Nephron progenitor cell (in vitro differentiated cells): Measurements from ENCODE around the gene HINT2.
A peak's percentile ranks its signal among the peaks of the same experiment; 100 is the strongest.

Experiments used
- DNase-seq: peaks from one replicate; pipeline ENCODE4 v3.0.0; 2021
- H3K27ac Mint-ChIP-seq: 2 replicates; pipeline ENCODE4 v1.8.0; 2021; ENCODE audit warnings: mild to moderate bottlenecking, moderate library complexity, mixed read lengths
- H3K27me3 Mint-ChIP-seq: 2 replicates; pipeline ENCODE4 v1.8.0; 2021; ENCODE audit warnings: mild to moderate bottlenecking, low read depth, mixed read lengths; ENCODE audit not compliant: poor library complexity
- H3K36me3 Mint-ChIP-seq: 2 replicates; pipeline ENCODE4 v1.8.0; 2021; ENCODE audit warnings: low read depth, mixed read lengths
- H3K4me1 Mint-ChIP-seq: 2 replicates; pipeline ENCODE4 v1.8.0; 2021; ENCODE audit warnings: mixed read lengths
- H3K4me3 Mint-ChIP-seq: 2 replicates; pipeline ENCODE4 v1.8.0; 2021; ENCODE audit warnings: mild to moderate bottlenecking, moderate library complexity, mixed read lengths
- H3K9me3 Mint-ChIP-seq: 2 replicates; pipeline ENCODE4 v1.8.0; 2021; ENCODE audit warnings: mild to moderate bottlenecking, moderate library complexity, mixed read lengths
- TF ChIP-seq, protein P1 (sequence below): fragments of 200-600 bp; sonication (generic); IDR thresholded peaks from 2 replicates; pipeline ENCODE4 v1.5.0; 2021; ENCODE audit warnings: antibody characterized with exemption

The HINT2 gene

GRCh38 chr9:35829084-35829763, 14.4 kb upstream of the HINT2 start, which contains the start of gene TMEM8B:
Gene TMEM8B, plus strand, starts transcription at chr9:35829228. Its CDS starts 220 bp downstream, at chr9:35829448.
- DNase-seq, result peak; percentile 98
- Mint-ChIP-seq H3K4me1 (peaks cover 76% of the 10 kb centered on the region), H3K36me3 (no peaks in the 10 kb centered on the region), H3K27ac (peak within 1 kb of the TSS; percentile 94), H3K9me3 (no peaks in the 10 kb centered on the region), H3K27me3 (peaks cover 16% of the 10 kb centered on the region), H3K4me3 (peak within 1 kb of the TSS; percentile 90)
- TF ChIP-seq, protein P1, sequence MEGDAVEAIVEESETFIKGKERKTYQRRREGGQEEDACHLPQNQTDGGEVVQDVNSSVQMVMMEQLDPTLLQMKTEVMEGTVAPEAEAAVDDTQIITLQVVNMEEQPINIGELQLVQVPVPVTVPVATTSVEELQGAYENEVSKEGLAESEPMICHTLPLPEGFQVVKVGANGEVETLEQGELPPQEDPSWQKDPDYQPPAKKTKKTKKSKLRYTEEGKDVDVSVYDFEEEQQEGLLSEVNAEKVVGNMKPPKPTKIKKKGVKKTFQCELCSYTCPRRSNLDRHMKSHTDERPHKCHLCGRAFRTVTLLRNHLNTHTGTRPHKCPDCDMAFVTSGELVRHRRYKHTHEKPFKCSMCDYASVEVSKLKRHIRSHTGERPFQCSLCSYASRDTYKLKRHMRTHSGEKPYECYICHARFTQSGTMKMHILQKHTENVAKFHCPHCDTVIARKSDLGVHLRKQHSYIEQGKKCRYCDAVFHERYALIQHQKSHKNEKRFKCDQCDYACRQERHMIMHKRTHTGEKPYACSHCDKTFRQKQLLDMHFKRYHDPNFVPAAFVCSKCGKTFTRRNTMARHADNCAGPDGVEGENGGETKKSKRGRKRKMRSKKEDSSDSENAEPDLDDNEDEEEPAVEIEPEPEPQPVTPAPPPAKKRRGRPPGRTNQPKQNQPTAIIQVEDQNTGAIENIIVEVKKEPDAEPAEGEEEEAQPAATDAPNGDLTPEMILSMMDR, result no peak

DNA sequence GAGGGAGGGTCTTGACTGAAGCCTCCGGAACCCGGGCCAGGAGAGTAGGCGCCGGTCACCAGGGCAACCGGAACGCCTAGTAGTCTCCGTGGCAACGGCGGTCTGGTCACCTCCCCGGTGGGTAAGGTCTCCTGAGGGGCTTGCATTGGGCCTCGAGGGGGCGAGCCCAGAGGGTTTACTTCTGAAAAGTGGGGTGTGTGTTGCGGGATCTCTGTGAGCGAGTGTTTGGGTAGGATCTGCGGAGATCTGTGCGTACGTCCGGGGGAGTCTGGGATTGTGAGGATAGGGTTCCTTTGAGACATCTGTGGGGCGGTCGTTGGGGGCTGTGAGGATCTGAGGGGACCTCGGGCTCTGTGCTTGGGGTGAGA, 13.9 kb upstream of the HINT2 start, which contains the start of gene FAM221B:
Gene FAM221B, minus strand, starts transcription at position 17 of the 368 bp plus-strand sequence. CDS start 2,571 bp downstream, outside the sequence.
- no peaks in the 10 kb centered on the region for H3K9me3 Mint-ChIP-seq
- TF ChIP-seq, protein P1, result no peak
- H3K4me1 Mint-ChIP-seq, result peaks cover 71% of the 10 kb centered on the region
- H3K36me3 Mint-ChIP-seq, result no peaks in the 10 kb centered on the region
- H3K27me3 Mint-ChIP-seq, result peaks cover 15% of the 10 kb centered on the region
- H3K4me3 Mint-ChIP-seq, result peak within 1 kb of the TSS; percentile 90
- H3K27ac Mint-ChIP-seq, result peak within 1 kb of the TSS; percentile 94
- peak; percentile 75 for DNase-seq

DNA sequence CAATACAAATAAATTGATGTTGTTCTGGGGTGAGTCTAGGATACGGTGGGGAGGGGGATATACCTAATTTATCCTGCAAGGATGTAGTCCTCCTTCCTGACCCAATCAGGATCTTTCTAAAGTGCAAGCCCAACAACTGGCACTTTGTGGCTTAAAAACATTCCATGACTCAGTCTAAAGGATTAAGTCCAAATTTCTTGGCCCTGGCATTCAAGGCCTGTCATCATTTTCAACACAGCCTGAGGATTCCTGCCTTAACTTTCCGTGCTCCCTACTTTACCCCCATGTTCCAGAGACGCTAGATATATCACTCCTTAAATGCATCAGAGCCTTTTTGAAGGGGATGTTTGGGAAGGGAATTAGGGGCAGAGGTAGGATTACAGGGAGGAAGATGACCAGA, 12.6 kb upstream of the HINT2 start:
- TF ChIP-seq, protein P1, result no peak
- Mint-ChIP-seq H3K4me3 (peak overlapping the region; percentile 88), H3K27me3 (peaks cover 11% of the 10 kb centered on the region), H3K4me1 (peaks cover 68% of the 10 kb centered on the region), H3K27ac (no peak overlapping the region), H3K36me3 (no peaks in the 10 kb centered on the region), H3K9me3 (no peaks in the 10 kb centered on the region)
- no peak for DNase-seq

DNA sequence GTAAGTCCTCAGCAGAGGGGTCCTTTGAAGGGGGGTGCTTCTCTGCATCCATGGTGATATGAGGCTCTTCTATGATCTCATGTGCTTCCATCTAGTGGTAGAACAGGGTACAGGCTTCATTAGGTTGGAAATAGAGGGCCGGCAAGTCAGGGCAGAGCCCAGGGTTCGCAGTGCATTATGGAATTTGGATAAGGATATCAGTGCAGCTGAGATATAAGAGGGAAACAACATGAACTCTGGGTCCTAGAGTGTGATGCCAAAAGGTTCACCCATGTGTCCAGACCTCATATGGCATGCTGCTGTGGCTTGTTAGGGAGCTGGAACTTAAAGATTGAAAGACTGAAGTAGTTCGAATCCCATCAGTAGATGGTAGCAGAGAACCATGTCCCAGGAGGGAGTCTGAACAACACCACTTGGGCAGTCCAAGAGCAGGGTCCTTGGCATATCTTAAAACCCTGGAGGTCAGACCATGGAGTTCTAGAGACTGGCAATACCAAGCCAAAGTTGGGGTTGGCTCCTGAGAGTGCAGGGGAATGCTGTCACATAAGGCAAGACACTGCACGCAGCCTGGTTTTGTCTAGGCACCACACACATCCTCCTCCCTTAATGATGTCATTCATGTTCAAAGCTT, 11.3 kb upstream of the HINT2 start:
- no peak overlapping the region for H3K27ac Mint-ChIP-seq
- peaks cover 55% of the 10 kb centered on the region for H3K4me1 Mint-ChIP-seq
- no peak for DNase-seq
- H3K36me3 Mint-ChIP-seq, result no peaks in the 10 kb centered on the region
- H3K9me3 Mint-ChIP-seq, result no peaks in the 10 kb centered on the region
- peaks cover 11% of the 10 kb centered on the region for H3K27me3 Mint-ChIP-seq
- no peak overlapping the region for H3K4me3 Mint-ChIP-seq
- TF ChIP-seq, protein P1, result peak; percentile 67

GRCh38 chr9:35822926-35823325, 8.1 kb upstream of the HINT2 start:
- H3K9me3 Mint-ChIP-seq, result no peaks in the 10 kb centered on the region

More at GRCh38 chr9:35822926-35823325, 8.1 kb upstream of the HINT2 start:
- Mint-ChIP-seq H3K27me3 (peaks cover 10% of the 10 kb centered on the region), H3K4me1 (peaks cover 26% of the 10 kb centered on the region), H3K4me3 (no peak overlapping the region), H3K36me3 (no peaks in the 10 kb centered on the region), H3K27ac (no peak overlapping the region)
- TF ChIP-seq, protein P1, result no peak
- DNase-seq, result no peak
